Measurements from ENCODE around the gene LRRFIP1.
"Not testable (repeated sequence)": the region's sequence is repeated elsewhere in the genome, so short reads cannot be mapped to it uniquely, and the experiment has no call there.

Gene LRRFIP1

GRCh38 chr2:237754182-237754581, 126.8 kb downstream of the LRRFIP1 start:
- no peak for DNase-seq

GRCh38 chr2:237754626-237755248, 127.3 kb downstream of the LRRFIP1 start:
- DNase-seq: no peak

DNA sequence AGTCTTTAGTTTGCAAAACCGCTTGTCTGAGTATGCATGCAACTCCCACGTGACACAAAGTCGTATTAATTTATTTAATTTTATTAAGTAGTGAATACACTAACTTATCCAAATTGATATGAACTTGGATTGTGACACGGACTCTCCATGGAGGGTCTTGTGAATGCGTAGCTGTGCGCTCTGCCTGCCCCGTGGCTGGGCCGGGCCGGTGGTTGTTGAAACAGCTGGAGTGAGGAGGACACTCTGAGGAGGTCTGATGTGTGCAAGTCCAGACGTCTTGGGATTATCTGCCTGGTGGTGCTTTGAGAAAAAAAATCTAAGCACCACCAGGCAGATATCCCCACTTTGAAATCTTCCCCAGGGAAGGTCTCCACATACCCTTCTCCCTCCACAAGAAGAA, 130.2 kb downstream of the LRRFIP1 start:
- DNase-seq: no peak

GRCh38 chr2:237758185-237758584, 130.8 kb downstream of the LRRFIP1 start:
- no peak for DNase-seq

- DNase-seq: no peak
Measured at GRCh38 chr2:237759176-237759575, 131.8 kb downstream of the LRRFIP1 start.

- DNase-seq: no peak
Measured at GRCh38 chr2:237760506-237761502, 133.4 kb downstream of the LRRFIP1 start.

DNA sequence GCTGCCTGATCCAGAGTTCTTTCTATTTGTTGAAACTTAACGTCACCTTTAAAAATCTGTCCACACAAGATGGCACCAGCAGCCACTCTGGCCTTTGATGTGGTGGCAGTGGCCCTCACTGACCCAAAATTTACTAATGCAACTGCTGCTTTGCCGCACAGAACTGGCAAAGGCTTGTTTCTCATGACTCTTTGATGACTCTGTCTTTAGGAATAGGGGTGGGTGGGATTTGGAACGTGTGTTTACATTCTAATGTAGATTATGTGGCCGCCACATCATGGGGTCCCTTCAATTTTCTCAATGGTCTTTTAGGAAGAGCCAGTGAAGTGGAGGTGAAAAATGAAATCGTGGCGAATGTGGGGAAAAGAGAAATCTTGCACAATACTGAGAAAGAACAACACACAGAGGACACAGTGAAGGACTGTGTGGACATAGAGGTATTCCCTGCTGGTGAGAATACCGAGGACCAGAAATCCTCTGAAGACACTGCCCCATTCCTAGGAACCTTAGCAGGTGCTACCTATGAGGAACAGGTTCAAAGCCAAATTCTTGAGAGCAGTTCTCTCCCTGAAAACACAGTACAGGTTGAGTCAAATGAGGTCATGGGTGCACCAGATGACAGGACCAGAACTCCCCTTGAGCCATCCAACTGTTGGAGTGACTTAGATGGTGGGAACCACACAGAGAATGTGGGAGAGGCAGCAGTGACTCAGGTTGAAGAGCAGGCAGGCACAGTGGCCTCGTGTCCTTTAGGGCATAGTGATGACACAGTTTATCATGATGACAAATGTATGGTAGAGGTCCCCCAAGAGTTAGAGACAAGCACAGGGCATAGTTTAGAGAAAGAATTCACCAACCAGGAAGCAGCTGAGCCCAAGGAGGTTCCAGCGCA, 135.2 kb downstream of the LRRFIP1 start:
- DNase-seq: not testable (repeated sequence)

- no peak for DNase-seq
Measured at GRCh38 chr2:237763812-237764211, 136.4 kb downstream of the LRRFIP1 start.

- DNase-seq: not testable (repeated sequence)
Measured at GRCh38 chr2:237765122-237765521, 137.7 kb downstream of the LRRFIP1 start.

GRCh38 chr2:237765875-237766274, 138.5 kb downstream of the LRRFIP1 start:
- no peak for DNase-seq

DNA sequence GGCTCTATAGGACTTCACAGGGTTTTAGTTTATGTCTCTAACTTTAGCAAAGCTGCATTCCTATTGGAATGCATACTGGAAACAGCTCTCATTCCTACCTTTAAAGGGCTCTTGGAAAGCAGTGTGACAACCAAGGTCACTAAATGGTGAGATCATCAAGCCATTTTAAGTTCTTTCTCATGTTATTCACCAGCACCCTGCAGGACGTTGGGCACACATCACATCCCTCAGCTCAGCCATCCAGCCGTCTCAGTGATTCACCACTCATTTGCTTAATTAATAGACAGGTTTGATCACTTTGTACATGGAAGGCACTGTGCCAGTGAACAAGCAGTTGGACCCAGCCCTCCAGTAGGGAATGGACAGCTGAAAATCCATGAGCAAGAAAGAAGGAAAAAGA, 139.0 kb downstream of the LRRFIP1 start:
- DNase-seq: no peak

GRCh38 chr2:237772513-237772912, 145.1 kb downstream of the LRRFIP1 start:
- DNase-seq: no peak

GRCh38 chr2:237773826-237774225, 146.4 kb downstream of the LRRFIP1 start:
- no peak for DNase-seq

GRCh38 chr2:237774811-237775553, 147.6 kb downstream of the LRRFIP1 start:
- no peak for DNase-seq

DNA sequence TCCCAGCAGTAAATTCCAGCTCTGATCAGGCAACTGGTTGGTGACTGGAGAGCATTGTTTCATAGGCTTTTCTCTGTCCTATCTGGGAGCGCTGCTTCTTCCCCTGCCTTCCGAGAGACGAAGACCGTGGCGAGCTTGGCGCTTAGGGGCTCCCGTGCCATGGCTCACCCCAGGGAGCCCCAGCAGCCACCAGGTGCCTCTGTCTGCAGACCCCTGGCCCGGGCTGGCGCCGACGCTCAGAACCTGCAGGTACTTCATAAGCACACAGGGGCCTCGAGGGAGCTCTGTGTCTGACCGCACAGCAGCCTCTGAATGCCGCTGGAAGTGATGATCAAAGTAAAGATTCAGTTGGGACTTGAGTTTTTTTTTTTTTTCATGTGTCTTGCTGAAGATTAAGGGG, 152.1 kb downstream of the LRRFIP1 start:
- no peak for DNase-seq

GRCh38 chr2:237782181-237782580, 154.8 kb downstream of the LRRFIP1 start:
- no peak for DNase-seq

- DNase-seq: not testable (repeated sequence)
Measured at GRCh38 chr2:237783678-237784077, 156.3 kb downstream of the LRRFIP1 start.

GRCh38 chr2:237786936-237787335, 159.5 kb downstream of the LRRFIP1 start:
- no peak for DNase-seq

GRCh38 chr2:237790353-237790752, 163.0 kb downstream of the LRRFIP1 start:
- DNase-seq: no peak

- no peak for DNase-seq
Measured at GRCh38 chr2:237791977-237792727, 164.8 kb downstream of the LRRFIP1 start.

DNA sequence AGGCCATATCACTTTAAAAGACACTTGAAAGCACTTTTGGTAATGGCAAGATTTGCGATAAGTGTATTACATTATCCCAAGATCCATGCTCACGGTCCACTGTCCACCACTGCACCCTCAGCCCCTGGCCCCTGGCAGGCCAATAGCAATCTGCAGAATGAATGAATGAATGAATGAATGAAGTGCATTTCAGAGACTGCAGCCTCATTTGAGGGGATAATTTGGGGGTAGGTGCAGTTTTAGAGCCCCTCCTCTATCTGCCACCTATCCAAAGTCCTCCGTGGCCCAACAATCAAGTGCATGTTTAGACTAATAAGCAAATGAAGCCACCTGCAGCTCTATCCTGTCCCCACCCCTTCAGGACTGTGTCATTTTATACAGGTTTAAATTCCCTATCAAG, 169.9 kb downstream of the LRRFIP1 start:
- no peak for DNase-seq
